ENCODE results near the gene DAB2IP. TPM values are rescaled to one million over a fixed set of nuclear protein-coding genes. Genes with fewer than 3 reads are reported as not detected.
A peak's percentile ranks its signal among the peaks of the same experiment; 100 is the strongest.

DAB2IP gene
- total RNA-seq, 1 donor from 2014 or later, result 81.6 TPM

DNA sequence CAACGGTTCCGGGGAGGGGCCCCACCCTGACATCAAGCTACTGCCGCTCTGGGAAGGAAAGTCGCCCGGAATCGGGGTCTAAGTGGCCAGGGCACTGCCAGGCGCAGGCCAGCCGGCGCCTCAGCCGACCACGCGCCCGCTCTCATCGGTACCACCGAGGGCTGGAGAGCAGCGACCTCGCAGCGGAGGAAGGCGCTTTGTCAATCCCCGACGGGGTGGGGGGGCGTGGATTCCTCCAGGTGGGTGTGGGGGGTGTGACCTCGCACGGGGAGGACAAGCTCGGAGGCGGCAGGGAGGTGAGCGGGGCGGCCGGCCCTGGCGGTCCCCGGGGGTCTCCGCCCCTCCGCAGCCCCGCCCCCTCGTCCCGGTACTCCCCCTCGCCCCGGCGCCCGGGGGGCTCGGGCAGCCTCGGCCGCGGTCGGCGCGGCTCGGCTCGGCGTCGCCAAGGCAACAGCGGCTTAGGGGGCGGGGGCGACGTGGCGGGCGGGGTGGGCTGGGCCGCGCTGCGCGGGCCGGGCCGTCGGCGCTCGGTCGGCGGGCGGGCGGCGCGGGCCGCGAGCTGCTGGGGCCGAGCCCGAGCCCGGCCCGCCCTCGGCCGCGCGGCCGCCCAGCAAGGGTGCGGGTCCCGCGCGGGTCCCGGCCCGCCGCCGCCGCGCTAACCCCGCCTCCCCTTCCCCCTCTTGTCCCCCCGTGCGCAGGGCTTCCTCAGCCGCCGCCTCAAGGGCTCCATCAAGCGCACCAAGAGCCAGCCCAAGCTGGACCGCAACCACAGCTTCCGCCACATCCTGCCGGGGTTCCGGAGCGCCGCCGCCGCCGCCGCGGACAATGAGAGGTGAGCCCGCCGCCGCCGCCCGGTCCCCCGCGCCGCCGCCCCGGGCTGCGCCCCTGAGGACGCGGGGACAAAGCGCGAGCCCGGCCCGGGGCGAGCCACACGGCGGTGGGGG lies 47.5 kb downstream of the DAB2IP start:
- DNase-seq (peak; percentile 82), ATAC-seq (peak; percentile 46)
- intact Hi-C loops (cut with DNase I), result no loop called here
- peak overlapping the region; percentile 70 for H3K27ac ChIP-seq
- no peaks in the 10 kb centered on the region for H3K27me3 ChIP-seq
- TF ChIP-seq, protein P1, sequence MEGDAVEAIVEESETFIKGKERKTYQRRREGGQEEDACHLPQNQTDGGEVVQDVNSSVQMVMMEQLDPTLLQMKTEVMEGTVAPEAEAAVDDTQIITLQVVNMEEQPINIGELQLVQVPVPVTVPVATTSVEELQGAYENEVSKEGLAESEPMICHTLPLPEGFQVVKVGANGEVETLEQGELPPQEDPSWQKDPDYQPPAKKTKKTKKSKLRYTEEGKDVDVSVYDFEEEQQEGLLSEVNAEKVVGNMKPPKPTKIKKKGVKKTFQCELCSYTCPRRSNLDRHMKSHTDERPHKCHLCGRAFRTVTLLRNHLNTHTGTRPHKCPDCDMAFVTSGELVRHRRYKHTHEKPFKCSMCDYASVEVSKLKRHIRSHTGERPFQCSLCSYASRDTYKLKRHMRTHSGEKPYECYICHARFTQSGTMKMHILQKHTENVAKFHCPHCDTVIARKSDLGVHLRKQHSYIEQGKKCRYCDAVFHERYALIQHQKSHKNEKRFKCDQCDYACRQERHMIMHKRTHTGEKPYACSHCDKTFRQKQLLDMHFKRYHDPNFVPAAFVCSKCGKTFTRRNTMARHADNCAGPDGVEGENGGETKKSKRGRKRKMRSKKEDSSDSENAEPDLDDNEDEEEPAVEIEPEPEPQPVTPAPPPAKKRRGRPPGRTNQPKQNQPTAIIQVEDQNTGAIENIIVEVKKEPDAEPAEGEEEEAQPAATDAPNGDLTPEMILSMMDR (IDR thresholded peaks at IDR 0.05), result no peak
- no peaks in the 10 kb centered on the region for H3K36me3 ChIP-seq
- H3K4me3 ChIP-seq, result peak overlapping the region; percentile 50
- no peaks in the 10 kb centered on the region for H3K9me3 ChIP-seq
- peaks cover 20% of the 10 kb centered on the region for H3K4me1 ChIP-seq

DNA sequence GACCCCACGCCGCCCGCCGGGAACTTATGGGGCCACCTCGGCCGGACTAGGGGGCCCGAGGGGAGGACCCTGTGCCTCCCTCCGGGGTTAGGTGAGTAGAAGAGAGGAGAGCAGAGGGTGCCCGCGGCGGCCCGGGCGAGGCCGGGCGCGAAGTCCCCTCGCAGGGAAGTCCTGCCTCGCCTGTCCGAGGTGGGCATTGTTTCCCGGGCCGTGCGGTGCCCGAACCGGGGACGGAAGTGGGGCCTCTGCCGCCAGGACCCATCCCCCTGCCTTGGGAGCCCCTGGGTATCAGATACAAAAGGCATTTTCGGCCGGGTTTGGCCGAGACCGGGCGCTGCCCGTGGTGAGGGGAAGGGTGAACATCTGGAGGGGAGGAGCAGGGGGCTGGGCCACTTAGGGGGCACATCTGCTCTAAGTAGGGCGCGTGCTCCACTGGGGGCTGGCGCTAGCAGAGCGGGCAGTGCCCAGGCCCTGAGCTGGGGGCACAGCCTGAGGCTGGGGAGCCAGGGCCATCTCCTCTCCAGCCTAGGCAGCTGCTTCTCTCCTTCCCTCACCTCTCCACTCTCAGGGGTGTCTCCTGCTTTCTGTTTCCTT lies 48.2 kb downstream of the DAB2IP start:
- H3K9me3 ChIP-seq, result no peaks in the 10 kb centered on the region
- ATAC-seq (no peak), DNase-seq (no peak)
- H3K36me3 ChIP-seq, result no peaks in the 10 kb centered on the region
- peak overlapping the region; percentile 70 for H3K27ac ChIP-seq
- no peaks in the 10 kb centered on the region for H3K27me3 ChIP-seq
- H3K4me1 ChIP-seq, result peaks cover 20% of the 10 kb centered on the region
- TF ChIP-seq, protein P1 (IDR thresholded peaks at IDR 0.05), result no peak
- H3K4me3 ChIP-seq, result peak overlapping the region; percentile 50
- intact Hi-C loops (cut with DNase I), result no loop called here

DNA sequence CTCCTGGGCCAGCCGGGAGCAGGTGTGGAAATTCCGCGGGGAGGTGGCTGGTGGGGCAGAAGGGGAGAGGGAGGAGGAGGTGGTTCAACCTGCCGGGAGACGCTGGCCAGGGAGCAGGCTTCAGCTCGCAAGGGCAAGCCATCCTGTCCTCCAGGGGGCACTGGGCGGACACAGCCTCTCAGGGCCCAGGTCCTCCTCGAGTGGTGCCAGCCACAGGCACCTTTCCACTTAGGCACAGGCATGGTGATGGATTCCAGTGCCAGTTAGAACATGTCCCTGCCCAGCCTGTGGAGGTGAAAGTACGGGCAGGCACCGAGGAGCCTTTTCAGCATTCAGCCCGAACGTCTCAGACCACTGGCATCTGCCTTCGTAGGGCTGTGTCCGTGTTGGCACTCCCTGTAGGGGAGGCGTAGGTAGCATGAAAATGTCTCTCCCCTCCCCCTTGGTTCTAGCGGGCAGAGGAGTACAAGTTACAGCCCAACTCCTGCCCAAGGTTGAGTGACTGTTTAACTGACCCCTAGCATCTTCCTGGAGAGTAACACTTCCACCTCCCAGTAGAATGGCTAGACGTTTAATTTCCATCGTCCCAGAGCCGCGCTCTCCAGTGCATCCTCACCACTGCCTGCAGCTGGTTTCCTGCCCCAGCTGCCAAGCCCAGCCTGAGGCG lies 48.9 kb downstream of the DAB2IP start:
- TF ChIP-seq, protein P1 (IDR thresholded peaks at IDR 0.05), result peak; percentile 59
- DNase-seq, result peak; percentile 90
- Histone ChIP-seq H3K27me3 (no peaks in the 10 kb centered on the region), H3K36me3 (no peaks in the 10 kb centered on the region), H3K4me3 (peak overlapping the region; percentile 50), H3K9me3 (no peaks in the 10 kb centered on the region), H3K4me1 (peaks cover 20% of the 10 kb centered on the region), H3K27ac (peak overlapping the region; percentile 70)
- intact Hi-C loops (cut with DNase I), result no loop called here
- ATAC-seq, result peak; percentile 91

DNA sequence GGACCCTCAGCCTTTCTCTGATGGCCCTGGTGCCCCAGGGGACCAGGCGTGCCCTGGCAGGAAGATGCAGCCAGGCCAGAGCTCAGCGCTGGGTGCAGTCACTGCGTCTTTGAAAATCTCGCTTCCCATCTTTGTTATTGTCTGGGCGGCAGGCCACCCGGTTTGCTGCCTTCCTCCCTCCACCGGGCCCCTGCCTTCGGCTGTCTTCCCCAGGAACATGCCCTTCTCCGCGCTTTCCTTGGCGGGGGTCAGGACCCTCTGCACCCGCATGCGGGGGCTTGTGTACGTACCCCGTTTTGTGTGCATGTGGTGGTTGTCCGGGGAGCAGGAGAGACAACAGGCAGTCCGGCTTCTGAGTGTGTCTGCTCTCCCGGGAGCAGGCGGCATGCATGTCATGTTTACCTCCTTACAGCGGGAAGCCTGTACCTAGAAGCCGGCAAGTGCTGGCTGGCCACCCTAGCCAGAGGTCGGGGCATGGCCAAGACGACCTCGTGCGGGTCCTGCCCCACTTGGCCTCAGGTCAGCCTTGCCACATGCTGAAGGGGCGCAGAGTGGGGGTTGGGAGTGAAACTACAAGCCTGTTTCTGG lies 49.5 kb downstream of the DAB2IP start:
- peak overlapping the region; percentile 19 for H3K4me3 ChIP-seq
- ATAC-seq, result peak; percentile 0
- H3K27ac ChIP-seq, result peak overlapping the region; percentile 70
- no peaks in the 10 kb centered on the region for H3K36me3 ChIP-seq
- DNase-seq, result no peak
- H3K4me1 ChIP-seq, result peaks cover 20% of the 10 kb centered on the region
- H3K9me3 ChIP-seq, result no peaks in the 10 kb centered on the region
- intact Hi-C loops (cut with DNase I), result no loop called here
- no peaks in the 10 kb centered on the region for H3K27me3 ChIP-seq
- TF ChIP-seq, protein P1 (IDR thresholded peaks at IDR 0.05), result no peak

DNA sequence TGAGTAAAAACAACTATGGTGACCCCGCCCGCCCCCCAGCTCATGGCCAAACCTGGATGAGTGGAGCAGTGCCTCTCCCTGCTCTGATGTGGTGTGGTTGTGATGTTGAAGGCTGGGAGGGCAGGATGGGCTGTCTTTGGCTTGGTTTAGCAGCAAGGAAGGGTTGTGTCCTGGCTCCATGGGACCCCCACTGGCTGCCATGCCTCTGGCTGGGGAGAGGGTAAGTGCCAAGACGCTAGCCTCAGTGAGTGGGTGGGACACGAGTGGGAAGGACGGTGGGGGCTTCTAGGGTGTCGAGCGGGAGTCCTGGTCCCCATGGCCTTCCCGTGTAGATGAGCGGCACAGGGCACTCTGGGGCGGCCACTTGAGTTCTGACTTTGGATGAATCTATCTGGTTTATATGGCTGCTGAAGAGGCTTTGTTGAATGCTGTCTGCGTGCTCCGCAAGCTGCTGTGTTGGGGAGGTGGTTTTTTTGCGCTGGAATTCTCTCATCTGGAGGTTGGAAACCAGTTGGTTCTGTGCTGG lies 50.4 kb downstream of the DAB2IP start:
- Histone ChIP-seq H3K4me3 (no peak overlapping the region), H3K36me3 (no peaks in the 10 kb centered on the region), H3K27ac (no peak overlapping the region), H3K4me1 (peaks cover 20% of the 10 kb centered on the region), H3K9me3 (no peaks in the 10 kb centered on the region), H3K27me3 (no peaks in the 10 kb centered on the region)
- intact Hi-C loops (cut with DNase I), result no loop called here
- DNase-seq (no peak), ATAC-seq (no peak)
- TF ChIP-seq, protein P1 (IDR thresholded peaks at IDR 0.05), result no peak
